ENCODE measurements around the gene SEC14L1. TPM values are rescaled to one million over a fixed set of nuclear protein-coding genes. Genes with fewer than 3 reads are reported as not detected.

The SEC14L1 gene
- total RNA-seq, 1 donor from 2014 or later = 56.3 TPM

GRCh38 chr17:77160091-77160874, 19.5 kb downstream of the SEC14L1 start:
- no peak for FAIRE-seq
- no peak for DNase-seq (ENCODE audit: low spot score in 2 of 2)

- DNase-seq (ENCODE audit: low spot score in 2 of 2) (no peak), FAIRE-seq (no peak)
Measured at GRCh38 chr17:77160875-77161530, 20.2 kb downstream of the SEC14L1 start.

GRCh38 chr17:77161953-77162352, 21.2 kb downstream of the SEC14L1 start:
- DNase-seq (ENCODE audit: low spot score in 2 of 2) (no peak), FAIRE-seq (no peak)

GRCh38 chr17:77163001-77163400, 22.2 kb downstream of the SEC14L1 start:
- FAIRE-seq (no peak), DNase-seq (ENCODE audit: low spot score in 2 of 2) (no peak)

GRCh38 chr17:77163511-77164280, 22.9 kb downstream of the SEC14L1 start:
- no peak for FAIRE-seq
- DNase-seq (ENCODE audit: low spot score in 2 of 2) = no peak

GRCh38 chr17:77164483-77165091, 23.8 kb downstream of the SEC14L1 start:
- DNase-seq (ENCODE audit: low spot score in 2 of 2) (no peak), FAIRE-seq (no peak)

GRCh38 chr17:77165577-77165976, 24.8 kb downstream of the SEC14L1 start:
- FAIRE-seq (no peak), DNase-seq (ENCODE audit: low spot score in 2 of 2) (no peak)

GRCh38 chr17:77167472-77168306, 26.9 kb downstream of the SEC14L1 start:
- DNase-seq (ENCODE audit: low spot score in 2 of 2) (no peak), FAIRE-seq (no peak)

- no peak for FAIRE-seq
- DNase-seq (ENCODE audit: low spot score in 2 of 2) = no peak
Measured at GRCh38 chr17:77173104-77173503, 32.3 kb downstream of the SEC14L1 start.

GRCh38 chr17:77174928-77175661, 34.3 kb downstream of the SEC14L1 start:
- DNase-seq (ENCODE audit: low spot score in 2 of 2) (no peak), FAIRE-seq (no peak)

GRCh38 chr17:77177002-77177741, 36.4 kb downstream of the SEC14L1 start:
- DNase-seq (ENCODE audit: low spot score in 2 of 2) = no peak
- FAIRE-seq = no peak

GRCh38 chr17:77178050-77178449, 37.3 kb downstream of the SEC14L1 start:
- DNase-seq (ENCODE audit: low spot score in 2 of 2) (no peak), FAIRE-seq (no peak)

- no peak for FAIRE-seq
- no peak for DNase-seq (ENCODE audit: low spot score in 2 of 2)
Measured at GRCh38 chr17:77178563-77178962, 37.8 kb downstream of the SEC14L1 start.

- no peak for FAIRE-seq
- no peak for DNase-seq (ENCODE audit: low spot score in 2 of 2)
Measured at GRCh38 chr17:77180503-77181357, 40.0 kb downstream of the SEC14L1 start.

- no peak for DNase-seq (ENCODE audit: low spot score in 2 of 2)
- no peak for FAIRE-seq
Measured at GRCh38 chr17:77182205-77183172, 41.7 kb downstream of the SEC14L1 start.

- no peak for DNase-seq (ENCODE audit: low spot score in 2 of 2)
- no peak for FAIRE-seq
Measured at GRCh38 chr17:77184474-77184873, 43.7 kb downstream of the SEC14L1 start.
